Chondrocyte (in vitro differentiated cells): ENCODE data around the gene LRP2. TPM values are rescaled to one million over a fixed set of nuclear protein-coding genes. Genes with fewer than 3 reads are reported as not detected.
A peak's percentile ranks its signal among the peaks of the same experiment; 100 is the strongest.

Experiments used
- DNase-seq: peaks from one replicate; pipeline ENCODE4 v3.0.0; 2021; ENCODE audit warnings: mixed read lengths, low spot score
- H3K27ac Mint-ChIP-seq: one replicate; pipeline ENCODE4 v1.8.0; 2021; ENCODE audit warnings: mild to moderate bottlenecking, moderate library complexity, mixed read lengths; ENCODE audit not compliant: unreplicated experiment
- H3K27me3 Mint-ChIP-seq: 2 replicates; pipeline ENCODE4 v1.8.0; 2021; ENCODE audit warnings: low read depth, mixed read lengths
- H3K36me3 Mint-ChIP-seq: 2 replicates; pipeline ENCODE4 v1.8.0; 2021; ENCODE audit warnings: low read depth, mixed read lengths
- H3K4me1 Mint-ChIP-seq: 2 replicates; pipeline ENCODE4 v1.8.0; 2021; ENCODE audit warnings: low read depth, mild to moderate bottlenecking, mixed read lengths
- H3K4me3 Mint-ChIP-seq: one replicate; pipeline ENCODE4 v1.8.0; 2021; ENCODE audit warnings: mild to moderate bottlenecking, moderate library complexity, mixed read lengths; ENCODE audit not compliant: unreplicated experiment
- H3K9me3 Mint-ChIP-seq: 2 replicates; pipeline ENCODE4 v1.8.0; 2021; ENCODE audit warnings: low read depth, mixed read lengths
- total RNA-seq: library from RNA; stranded (reverse); gene quantifications from 3 replicates; pipeline ENCODE4 v1.2.1, GENCODE V29; 2021
- TF ChIP-seq, protein P1 (sequence below): fragments of 200-600 bp; sonication (generic); IDR thresholded peaks from 2 replicates; pipeline ENCODE4 v1.5.0; 2021; ENCODE audit warnings: antibody characterized with exemption, mild to moderate bottlenecking, moderate library complexity

The LRP2 gene
- total RNA-seq, 1 donor from 2014 or later = not detected

DNA sequence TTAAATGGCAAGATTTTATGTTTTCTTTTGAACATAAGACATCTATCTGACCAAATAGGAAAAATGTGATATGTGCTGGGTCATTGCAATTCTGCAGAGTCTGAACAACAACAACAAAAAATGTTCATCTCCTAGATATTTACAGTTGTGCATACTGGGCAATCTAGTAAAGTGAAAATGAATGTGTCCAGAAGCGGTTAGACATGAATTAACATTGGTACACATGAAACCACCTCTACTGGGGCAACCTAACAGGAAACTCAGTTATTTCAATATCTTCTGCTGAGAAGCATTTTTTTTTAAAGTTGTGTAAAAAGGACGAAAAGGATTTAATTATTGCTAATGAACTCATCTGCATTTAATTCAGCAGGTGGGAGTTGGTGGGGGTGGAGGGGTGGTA lies 216.1 kb downstream of the LRP2 start:
- Mint-ChIP-seq H3K36me3 (no peaks in the 10 kb centered on the region), H3K9me3 (no peaks in the 10 kb centered on the region), H3K27ac (no peak overlapping the region), H3K27me3 (peaks cover 5% of the 10 kb centered on the region), H3K4me1 (no peaks in the 10 kb centered on the region), H3K4me3 (no peak overlapping the region)
- TF ChIP-seq, protein P1, sequence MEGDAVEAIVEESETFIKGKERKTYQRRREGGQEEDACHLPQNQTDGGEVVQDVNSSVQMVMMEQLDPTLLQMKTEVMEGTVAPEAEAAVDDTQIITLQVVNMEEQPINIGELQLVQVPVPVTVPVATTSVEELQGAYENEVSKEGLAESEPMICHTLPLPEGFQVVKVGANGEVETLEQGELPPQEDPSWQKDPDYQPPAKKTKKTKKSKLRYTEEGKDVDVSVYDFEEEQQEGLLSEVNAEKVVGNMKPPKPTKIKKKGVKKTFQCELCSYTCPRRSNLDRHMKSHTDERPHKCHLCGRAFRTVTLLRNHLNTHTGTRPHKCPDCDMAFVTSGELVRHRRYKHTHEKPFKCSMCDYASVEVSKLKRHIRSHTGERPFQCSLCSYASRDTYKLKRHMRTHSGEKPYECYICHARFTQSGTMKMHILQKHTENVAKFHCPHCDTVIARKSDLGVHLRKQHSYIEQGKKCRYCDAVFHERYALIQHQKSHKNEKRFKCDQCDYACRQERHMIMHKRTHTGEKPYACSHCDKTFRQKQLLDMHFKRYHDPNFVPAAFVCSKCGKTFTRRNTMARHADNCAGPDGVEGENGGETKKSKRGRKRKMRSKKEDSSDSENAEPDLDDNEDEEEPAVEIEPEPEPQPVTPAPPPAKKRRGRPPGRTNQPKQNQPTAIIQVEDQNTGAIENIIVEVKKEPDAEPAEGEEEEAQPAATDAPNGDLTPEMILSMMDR = no peak
- DNase-seq = no peak

DNA sequence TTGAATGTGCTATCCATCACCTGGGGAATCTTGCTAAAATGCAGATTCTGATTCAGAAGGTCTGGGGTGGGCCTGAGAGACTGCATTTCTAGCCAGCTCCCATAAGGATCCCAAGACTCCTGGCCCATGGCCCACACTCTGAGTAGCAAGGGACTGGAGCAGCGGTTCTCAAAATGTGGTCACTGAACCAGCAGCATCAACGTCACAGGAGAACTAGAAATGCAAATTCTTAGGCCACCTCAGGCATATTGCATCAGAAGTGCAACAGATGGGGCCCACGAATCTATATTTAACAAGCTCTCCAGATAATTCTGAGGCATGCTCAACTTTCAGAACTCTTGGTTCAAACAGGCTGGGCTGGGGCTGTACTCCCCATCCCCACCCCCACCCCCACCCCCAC lies 218.3 kb downstream of the LRP2 start:
- DNase-seq = no peak
- H3K9me3 Mint-ChIP-seq = no peaks in the 10 kb centered on the region

DNA sequence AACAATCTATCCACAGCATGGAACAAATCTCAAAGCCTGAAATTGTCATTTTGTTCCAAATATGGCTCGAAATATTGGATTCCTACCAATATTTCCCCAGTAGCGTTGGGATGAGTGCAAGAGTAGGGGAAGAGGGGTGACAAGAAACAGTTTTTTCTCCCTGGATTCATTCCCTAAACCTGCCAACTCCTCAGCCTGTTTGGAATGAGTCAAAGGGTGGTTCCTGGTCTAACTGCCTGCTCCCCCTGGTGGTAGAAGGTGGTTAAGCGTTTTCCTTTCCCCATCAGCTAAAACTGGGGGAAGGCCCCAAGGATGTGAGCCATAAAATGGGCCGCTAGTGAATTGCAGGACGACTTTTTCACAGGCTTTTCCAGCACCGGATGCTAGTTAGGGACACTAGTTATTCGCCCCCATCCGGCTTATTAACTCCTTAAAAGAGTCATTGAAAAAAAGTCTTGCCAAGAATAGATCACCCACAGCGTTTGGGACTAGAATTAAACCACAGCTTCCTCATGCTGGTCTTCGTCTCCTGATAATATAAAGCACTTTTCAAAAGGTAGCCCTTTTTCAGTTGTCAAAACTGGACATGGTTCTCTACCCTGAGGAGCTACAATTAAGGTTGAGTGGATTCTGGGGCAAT lies 220.5 kb downstream of the LRP2 start:
- Mint-ChIP-seq H3K9me3 (no peaks in the 10 kb centered on the region), H3K36me3 (no peaks in the 10 kb centered on the region), H3K27ac (no peak overlapping the region), H3K4me3 (no peak overlapping the region), H3K4me1 (no peaks in the 10 kb centered on the region), H3K27me3 (no peaks in the 10 kb centered on the region)
- no peak for DNase-seq
- TF ChIP-seq, protein P1 = peak; percentile 85

More for the DNA sequence above, 218.3 kb downstream of the LRP2 start:
- Mint-ChIP-seq H3K27ac (no peak overlapping the region), H3K36me3 (no peaks in the 10 kb centered on the region), H3K27me3 (no peaks in the 10 kb centered on the region), H3K4me1 (no peaks in the 10 kb centered on the region), H3K4me3 (no peak overlapping the region)
- TF ChIP-seq, protein P1 = no peak

DNA sequence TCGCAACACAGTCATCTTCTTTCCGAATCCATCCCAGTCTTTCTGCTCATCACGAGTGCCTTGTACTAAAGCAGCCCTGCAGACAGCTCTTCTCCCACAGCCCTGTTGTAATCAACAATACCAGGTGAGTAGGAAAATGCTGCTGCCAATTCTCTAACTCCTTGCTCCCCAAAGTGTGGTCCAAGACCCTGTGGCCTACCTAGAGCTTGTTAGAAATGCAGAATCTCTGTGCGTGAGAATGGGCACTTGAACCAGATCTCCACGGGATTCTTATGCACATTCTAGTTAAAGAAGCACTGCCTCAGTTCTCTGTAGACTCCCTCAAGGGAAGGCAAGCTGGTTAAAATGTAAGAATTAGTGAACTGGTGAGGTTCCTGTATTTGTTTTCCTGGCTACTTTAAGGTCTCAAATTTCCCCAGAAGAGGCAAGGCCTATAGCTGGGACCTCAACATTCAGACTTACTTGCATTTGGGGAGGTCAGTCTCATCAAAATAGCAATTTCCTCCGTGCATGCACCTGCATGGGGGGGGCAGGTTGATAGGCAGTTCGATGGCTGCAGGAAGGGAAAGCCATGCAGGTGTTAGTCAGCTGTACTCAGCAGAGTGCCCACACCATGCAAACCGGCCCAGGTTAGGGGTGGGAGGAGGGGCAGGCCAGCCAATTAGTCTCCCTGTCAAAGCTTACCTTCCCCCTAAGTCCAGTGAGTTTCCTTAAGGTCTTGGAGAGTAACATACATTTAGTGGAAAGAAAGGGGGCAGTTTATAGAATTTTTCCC lies 222.2 kb downstream of the LRP2 start:
- Mint-ChIP-seq H3K36me3 (no peaks in the 10 kb centered on the region), H3K4me3 (no peak overlapping the region), H3K4me1 (no peaks in the 10 kb centered on the region), H3K9me3 (no peaks in the 10 kb centered on the region), H3K27me3 (no peaks in the 10 kb centered on the region), H3K27ac (no peak overlapping the region)
- no peak for DNase-seq
- TF ChIP-seq, protein P1 = no peak

DNA sequence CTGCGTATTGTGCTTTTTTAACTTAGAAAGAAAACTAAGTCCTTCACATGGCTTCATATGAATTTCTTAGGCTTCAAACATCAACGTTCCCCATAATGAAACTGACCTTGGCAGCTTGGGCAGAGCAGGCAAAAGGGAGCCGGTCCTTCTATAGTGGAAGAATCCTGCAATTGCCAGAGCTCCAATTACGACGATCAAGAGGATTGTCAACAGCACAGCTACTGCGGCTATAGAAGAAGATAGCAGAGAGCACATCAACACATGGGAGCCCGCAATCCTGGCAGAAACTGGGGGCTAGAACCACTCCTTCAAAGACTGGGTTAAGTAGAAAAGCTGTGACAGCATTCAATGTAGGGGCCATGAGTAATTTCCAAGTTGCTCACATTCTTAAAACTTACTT lies 223.2 kb downstream of the LRP2 start:
- H3K36me3 Mint-ChIP-seq = no peaks in the 10 kb centered on the region
- no peaks in the 10 kb centered on the region for H3K9me3 Mint-ChIP-seq
- DNase-seq = no peak
- no peaks in the 10 kb centered on the region for H3K4me1 Mint-ChIP-seq
- no peak overlapping the region for H3K4me3 Mint-ChIP-seq
- TF ChIP-seq, protein P1 = no peak
- H3K27ac Mint-ChIP-seq = no peak overlapping the region
- no peaks in the 10 kb centered on the region for H3K27me3 Mint-ChIP-seq
